H1 (cell line): Measurements from ENCODE around the gene MED31. TPM values are rescaled to one million over a fixed set of nuclear protein-coding genes. Genes with fewer than 3 reads are reported as not detected.

ENCODE experiments used
- CTCF ChIA-PET: fragments of 300-600 bp; sonication (Branson Sonifier 250); formaldehyde crosslinking; loops from one replicate; lab custom pipeline; 2021; ENCODE audit not compliant: partially characterized antibody; lab: Charles Lee
- POLR2A ChIA-PET: fragments of 300-600 bp; sonication (Branson Sonifier 250); formaldehyde crosslinking; loops from one replicate; lab custom pipeline; 2021; ENCODE audit warnings: inconsistent platforms; ENCODE audit not compliant: partially characterized antibody; lab: Charles Lee
- DNase-seq, 2 experiments: peaks; one replicate each; pipeline versions ENCODE4 v3.0.0 to v3.0.0-alpha.2; 2010 to 2022; ENCODE audit warnings: low spot score in 2 of 2, low read depth in 1 of 2, mixed read lengths in 1 of 2
- FAIRE-seq: peaks from 2 replicates; lab custom pipeline; 2011; peaks lifted over from hg19 to GRCh38; lab: Jason Lieb, UNC
- H2AFZ ChIP-seq: 2 replicates; pipeline ENCODE4 v1.8.1; 2012; ENCODE audit warnings: low read length, inconsistent platforms
- H2AK5ac ChIP-seq: 2 replicates; pipeline ENCODE4 v1.6.1; 2013; ENCODE audit warnings: low read depth, low read length
- H2BK120ac ChIP-seq: replicated peaks from 2 replicates; pipeline ENCODE3; 2013; ENCODE audit warnings: low read depth, low read length, inconsistent platforms
- H2BK12ac ChIP-seq: 2 replicates; pipeline ENCODE4 v1.6.1; 2013; ENCODE audit warnings: low read depth, low read length
- H2BK15ac ChIP-seq: 2 replicates; pipeline ENCODE4 v1.6.1; 2013; ENCODE audit warnings: low read length
- H2BK20ac ChIP-seq: 2 replicates; pipeline ENCODE4 v1.6.1; 2013; ENCODE audit warnings: low read length
- H2BK5ac ChIP-seq: 2 replicates; pipeline ENCODE4 v1.6.1; 2013; ENCODE audit warnings: low read depth, low read length
- H3K14ac ChIP-seq: 2 replicates; pipeline ENCODE4 v1.6.1; 2013; ENCODE audit warnings: inconsistent platforms; ENCODE audit not compliant: insufficient read length
- H3K18ac ChIP-seq: 2 replicates; pipeline ENCODE4 v1.6.1; 2013; ENCODE audit warnings: low read length; ENCODE audit errors: extremely low read depth
- H3K23ac ChIP-seq: 2 replicates; pipeline ENCODE4 v1.6.1; 2013; ENCODE audit warnings: inconsistent platforms; ENCODE audit not compliant: insufficient read length
- H3K23me2 ChIP-seq: 2 replicates; pipeline ENCODE4 v1.6.1; 2013; ENCODE audit warnings: low read depth, low read length
- H3K27ac ChIP-seq: 2 replicates; pipeline ENCODE4 v1.6.1; 2011; ENCODE audit warnings: low read depth, low read length, inconsistent platforms
- H3K27me3 ChIP-seq, 4 experiments: replicated peaks in 1 of 4; 1 replicate in 1 of 4; 2 replicates in 3 of 4; pipeline versions ENCODE4 v1.6.1 to v1.8.1; 2011 to 2013; ENCODE audit warnings: low read length in 3 of 4, mild to moderate bottlenecking in 3 of 4, inconsistent platforms in 2 of 4, mixed read lengths in 2 of 4, moderate library complexity in 1 of 4; ENCODE audit not compliant: control insufficient read depth in 3 of 4, insufficient read depth in 3 of 4; ENCODE audit errors: extremely low read depth in 1 of 4
- H3K36me3 ChIP-seq, 4 experiments: 2 replicates each; pipeline versions ENCODE4 v1.6.1 to v1.8.1; 2011 to 2013; ENCODE audit warnings: mild to moderate bottlenecking in 4 of 4, low read length in 3 of 4, moderate library complexity in 2 of 4, control low read depth in 1 of 4, inconsistent platforms in 1 of 4; ENCODE audit not compliant: insufficient read depth in 4 of 4, control insufficient read depth in 2 of 4
- H3K4ac ChIP-seq: replicated peaks from 2 replicates; pipeline ENCODE3; 2013; ENCODE audit warnings: low read length, low read depth, mixed read lengths, inconsistent platforms; ENCODE audit not compliant: insufficient read length
- H3K4me1 ChIP-seq, 4 experiments: replicated peaks in 1 of 4; 1 replicate in 1 of 4; 2 replicates in 3 of 4; pipeline versions ENCODE4 v1.6.1 to v1.8.1; 2011 to 2013; ENCODE audit warnings: low read length in 3 of 4, inconsistent platforms in 2 of 4, mixed read lengths in 1 of 4; ENCODE audit not compliant: insufficient read depth in 4 of 4, control insufficient read depth in 3 of 4
- H3K4me2 ChIP-seq, 2 experiments: 2 replicates each; pipeline versions ENCODE4 v1.6.1 to v1.8.1; 2011 to 2013; ENCODE audit warnings: low read depth in 2 of 2, low read length in 2 of 2, control low read depth in 1 of 2, inconsistent platforms in 1 of 2, mild to moderate bottlenecking in 1 of 2; ENCODE audit not compliant: insufficient read depth in 1 of 2
- H3K4me3 ChIP-seq, 4 experiments: fragments of 200-600, 300-600 bp in 1 of 4; sonication (generic), shearing (Covaris generic), sonication (Bioruptor Twin) in 1 of 4; 2 replicates each; pipeline versions ENCODE4 v1.5.1 to v1.8.1; 2011 to 2016; ENCODE audit warnings: low read length in 4 of 4, low read depth in 3 of 4, control low read depth in 2 of 4, inconsistent platforms in 2 of 4, mild to moderate bottlenecking in 2 of 4, mixed read lengths in 1 of 4, moderate library complexity in 1 of 4; ENCODE audit not compliant: insufficient read depth in 2 of 4; ENCODE audit errors: extremely low read depth in 1 of 4
- H3K56ac ChIP-seq: replicated peaks from 2 replicates; pipeline ENCODE3; 2013; ENCODE audit warnings: low read depth, mild to moderate bottlenecking, mixed read lengths, low read length, inconsistent platforms; ENCODE audit not compliant: insufficient read length
- H3K79me1 ChIP-seq: 2 replicates; pipeline ENCODE4 v1.6.1; 2013; ENCODE audit warnings: low read depth, low read length, control low read depth
- H3K79me2 ChIP-seq, 2 experiments: 2 replicates each; pipeline versions ENCODE4 v1.6.1 to v1.8.1; 2012 to 2013; ENCODE audit warnings: low read length in 2 of 2, mild to moderate bottlenecking in 2 of 2, inconsistent platforms in 1 of 2; ENCODE audit not compliant: insufficient read depth in 2 of 2, control insufficient read depth in 1 of 2
- H3K9ac ChIP-seq, 4 experiments: replicated peaks in 1 of 4; 1 replicate in 1 of 4; 2 replicates in 3 of 4; pipeline versions ENCODE4 v1.6.1 to v1.8.1; 2011 to 2013; ENCODE audit warnings: low read depth in 3 of 4, low read length in 3 of 4, control low read depth in 2 of 4, mild to moderate bottlenecking in 2 of 4, moderate library complexity in 2 of 4, inconsistent platforms in 1 of 4; ENCODE audit errors: extremely low read depth in 1 of 4
- H3K9me3 ChIP-seq, 2 experiments: 2 replicates each; pipeline versions ENCODE4 v1.6.1 to v1.8.1; 2012 to 2013; ENCODE audit warnings: mild to moderate bottlenecking in 2 of 2, moderate library complexity in 2 of 2, control low read depth in 1 of 2, inconsistent platforms in 1 of 2, low read depth in 1 of 2, low read length in 1 of 2, mixed read lengths in 1 of 2; ENCODE audit not compliant: insufficient read depth in 2 of 2
- H4K20me1 ChIP-seq, 2 experiments: replicated peaks in 1 of 2; 2 replicates each; pipeline versions ENCODE3 to v1.8.1; 2011 to 2013; ENCODE audit warnings: inconsistent platforms in 2 of 2, low read length in 2 of 2, mild to moderate bottlenecking in 1 of 2; ENCODE audit not compliant: insufficient read depth in 2 of 2, control insufficient read depth in 1 of 2
- H4K5ac ChIP-seq: 2 replicates; pipeline ENCODE4 v1.6.1; 2013; ENCODE audit warnings: low read length, low read depth, mixed read lengths, inconsistent platforms; ENCODE audit not compliant: insufficient read length
- H4K8ac ChIP-seq: 2 replicates; pipeline ENCODE4 v1.8.0; 2013; ENCODE audit warnings: mild to moderate bottlenecking, moderate library complexity, low read length, inconsistent platforms; ENCODE audit not compliant: insufficient read depth; ENCODE audit errors: extremely low read depth
- H4K91ac ChIP-seq: replicated peaks from 2 replicates; pipeline ENCODE3; 2013; ENCODE audit warnings: low read length, mixed read lengths, inconsistent platforms; ENCODE audit not compliant: insufficient read length
- ASH2L ChIP-seq: fragments of 200-600, 300-600 bp; sonication (generic); IDR thresholded peaks from one replicate; pipeline ENCODE4 v1.7.1; 2017; ENCODE audit warnings: low read length
- BCL11A ChIP-seq, 2 experiments: IDR thresholded peaks; one replicate each; pipeline ENCODE4 v1.6.1; 2011; ENCODE audit warnings: low read depth in 2 of 2, low read length in 2 of 2, mild to moderate bottlenecking in 2 of 2
- KDM1A ChIP-seq: fragments of 200-600, 300-600 bp; sonication (generic); IDR thresholded peaks from 2 replicates; pipeline ENCODE4 v1.7.1; 2016; ENCODE audit warnings: mild to moderate bottlenecking, low read length, borderline replicate concordance
- KDM4A ChIP-seq: IDR thresholded peaks from one replicate; pipeline ENCODE4 v1.7.1; 2012; ENCODE audit warnings: low read depth, mild to moderate bottlenecking, moderate library complexity, low read length, inconsistent platforms; ENCODE audit not compliant: severe bottlenecking
- NRF1 ChIP-seq: IDR thresholded peaks from 2 replicates; pipeline ENCODE4 v1.6.1; 2011; ENCODE audit warnings: mild to moderate bottlenecking, low read depth, low read length, improper control_type of control experiment
- RAD21 ChIP-seq, 2 experiments: IDR thresholded peaks in 1 of 2; conservative IDR thresholded peaks in 1 of 2; 2 replicates each; pipeline ENCODE4 v1.6.1; 2011; ENCODE audit warnings: low read depth in 2 of 2, low read length in 2 of 2, improper control_type of control experiment in 1 of 2, inconsistent platforms in 1 of 2, mild to moderate bottlenecking in 1 of 2, moderate library complexity in 1 of 2
- RNF2 ChIP-seq: fragments of 200-900, 300-1000 bp; sonication (generic); IDR thresholded peaks from 2 replicates; pipeline ENCODE4 v1.7.1; 2016; ENCODE audit warnings: borderline replicate concordance, low read depth, mild to moderate bottlenecking, antibody characterized with exemption, low read length; ENCODE audit not compliant: poor library complexity, severe bottlenecking; ENCODE audit errors: missing control alignments
- SIX5 ChIP-seq: IDR thresholded peaks from 2 replicates; pipeline ENCODE4 v1.6.1; 2011; ENCODE audit warnings: mild to moderate bottlenecking, low read depth, low read length
- SRF ChIP-seq: IDR thresholded peaks from 2 replicates; pipeline ENCODE4 v1.6.1; 2011; ENCODE audit warnings: mild to moderate bottlenecking, low read depth, low read length, moderate library complexity
- TAF1 ChIP-seq: IDR thresholded peaks from 2 replicates; pipeline ENCODE4 v1.6.1; 2011; ENCODE audit warnings: mild to moderate bottlenecking, low read depth, low read length
- ZNF274 ChIP-seq: IDR thresholded peaks from 2 replicates; pipeline ENCODE4 v1.7.0; 2012; ENCODE audit warnings: low read length, borderline replicate concordance; ENCODE audit errors: extremely low read depth
- WGBS, 2 experiments: shearing (Covaris generic) in 1 of 2; methylation state at CpG; one replicate each; pipeline versions ENCODE4 v1.1.6 to v1.1.7; 2013 to 2015; ENCODE audit warnings: low lambda C conversion rate in 2 of 2, mixed read lengths in 2 of 2, inconsistent platforms in 1 of 2, low coverage in 1 of 2, missing lambda C conversion rate in 1 of 2; ENCODE audit not compliant: insufficient replicate concordance in 2 of 2, insufficient coverage in 1 of 2, insufficient read length in 1 of 2; ENCODE audit errors: extremely low coverage in 1 of 2, missing lambda C conversion rate in 1 of 2; 5-methylcytosine and 5-hydroxymethylcytosine counted together
- polyA plus RNA-seq, 7 experiments: library from polyadenylated mRNA; depleted of rRNA in 3 of 7; stranded (reverse) in 5 of 7; unstranded in 2 of 7; fragments of >200 nt in 5 of 7; fragments of 200-250 nt in 2 of 7; gene quantifications; 1 replicate in 5 of 7; 2 replicates in 1 of 7; 4 replicates in 1 of 7; pipeline versions ENCODE4 v1.2.1 to v1.2.3, GENCODE V29; 2011 to 2013; ENCODE audit warnings: missing spikeins in 2 of 7, mixed read lengths in 2 of 7
- total RNA-seq: library from RNA; stranded (reverse); fragmentation: NEBNext Ultra II Directional; extraction: Animal tissue kit (Norgen Biotek cat#: 25700); gene quantifications from 2 replicates; pipeline ENCODE4 v1.2.1, GENCODE V29; 2021

Gene MED31
- total and polyA plus RNA-seq, 2 of the 8 experiments (the other 6 are each of a cell fraction or from before 2014, with no cell fraction given): 4.6 to 12.3 TPM

DNA sequence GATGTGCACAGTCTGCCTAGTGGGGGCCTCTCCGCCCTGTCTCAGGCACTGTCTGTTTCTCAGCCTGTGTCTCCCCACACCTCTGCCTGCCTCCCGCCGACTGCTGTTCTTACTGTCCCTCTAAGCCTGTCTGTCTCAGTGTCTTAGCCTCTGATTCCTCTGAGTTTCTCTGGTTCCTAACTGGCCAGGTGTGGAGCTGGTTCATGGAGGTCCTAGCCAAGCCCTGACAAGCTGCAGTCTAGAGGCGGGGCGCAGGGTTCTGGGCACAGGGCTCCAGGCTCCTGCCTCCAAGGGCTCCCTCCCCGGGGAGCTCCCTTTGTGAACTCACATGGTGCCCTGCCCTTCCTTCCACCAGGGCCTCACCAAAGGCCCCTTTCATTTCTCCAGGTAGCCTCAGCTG is 19.6 kb upstream of the MED31 start:
- Histone ChIP-seq H3K79me1 (no peaks in the 10 kb centered on the region), H3K27ac (no peak overlapping the region), H4K91ac (no peak overlapping the region), H2AK5ac (no peak overlapping the region), H3K79me2 (no peaks in the 10 kb centered on the region), H3K4me2 (no peak overlapping the region), H3K4me3 (no peak overlapping the region), H3K9ac (no peak overlapping the region), H3K23me2 (no peaks in the 10 kb centered on the region), H3K4me1 (peaks cover 0 to 2% (median 1%) of the 10 kb centered on the region in 4 experiments; a peak in 1 of 7 replicates), H2BK20ac (no peak overlapping the region), H3K14ac (no peak overlapping the region), H2BK120ac (no peak overlapping the region), H4K5ac (no peak overlapping the region), H3K18ac (no peak overlapping the region), H3K56ac (no peak overlapping the region), H3K27me3 (0 out of 7 replicates have a peak, but pooled peaks cover 0 to 2% (median 0%) of the 10 kb centered on the region in 4 experiments), H3K9me3 (no peaks in the 10 kb centered on the region), H3K4ac (no peak overlapping the region), H3K23ac (no peak overlapping the region), H4K20me1 (peaks cover 0 to 2% of the 10 kb centered on the region in 2 experiments), H2BK5ac (no peak overlapping the region), H2AFZ (no peak overlapping the region), H2BK12ac (no peak overlapping the region), H3K36me3 (no peaks in the 10 kb centered on the region), H2BK15ac (no peak overlapping the region), H4K8ac (no peak overlapping the region)
- ChIA-PET POLR2A (no interaction called here), CTCF (interaction anchor here (0.7 to 3.5 kb wide), 6 partner anchors 32 to 222 kb away, joined by 3 to 24 read pairs (median 7); no protein-coding TSS in a partner anchor)
- 86% methylated on average over 6 of the region's 6 CpGs; no CpG with 5 or more reads in 1 of the 2 experiments for WGBS, 2 experiments
- no peak for DNase-seq
- no peak for FAIRE-seq
- TF ChIP-seq BCL11A (IDR thresholded peaks at IDR 0.05; ENCODE audit: low read depth in 2 of 2, low read length in 2 of 2) (no peak), NRF1 (no peak), ASH2L (no peak), ZNF274 (no peak), SIX5 (no peak), RAD21 (IDR thresholded peaks at IDR 0.05 in 1 of 2, conservative IDR thresholded peaks at IDR 0.05 in 1 of 2; ENCODE audit: low read depth in 2 of 2, low read length in 2 of 2) (no peak), KDM1A (no peak), KDM4A (no peak), SRF (no peak), TAF1 (no peak), RNF2 (no peak)
